Raji (cell line): ENCODE data around the gene NUAK1.

Experiments used
- POLR2A ChIP-seq: IDR thresholded peaks from 2 replicates; pipeline ENCODE4 v1.6.1; 2011; ENCODE audit warnings: low read depth, low read length, control low read depth; ENCODE audit not compliant: insufficient read depth

NUAK1 gene

DNA sequence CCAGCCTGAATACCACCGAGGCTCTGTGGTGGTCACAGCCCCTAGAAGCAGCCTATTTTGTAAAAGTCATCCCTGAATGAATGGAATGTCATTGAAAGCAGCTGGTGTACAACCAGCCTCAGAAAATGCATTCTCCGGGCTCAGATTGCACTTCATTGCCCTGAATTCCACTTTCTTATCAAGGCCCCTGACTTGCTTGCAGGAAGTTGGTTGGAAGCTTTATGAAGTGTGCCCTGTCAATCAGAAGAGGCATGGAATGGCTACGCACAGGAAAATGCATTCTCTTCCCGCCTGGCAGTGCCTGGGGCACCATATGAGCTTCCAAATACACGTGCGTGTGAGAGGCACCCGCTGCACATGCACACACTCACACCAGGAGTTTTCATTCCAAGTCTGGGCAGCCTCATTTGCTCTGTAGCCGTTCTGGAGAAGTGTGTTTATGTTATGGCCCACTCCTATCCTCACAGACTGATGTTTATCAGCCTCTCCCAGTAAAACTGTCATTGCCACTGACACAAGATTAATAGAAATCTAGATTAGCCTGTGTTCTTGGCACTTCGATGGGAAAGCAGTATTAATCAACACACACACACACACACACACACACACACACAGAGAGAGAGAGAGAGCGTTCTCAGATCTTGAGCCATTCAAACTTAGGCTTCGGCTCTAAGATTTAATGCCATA is 63.9 kb downstream of the NUAK1 start:
- no peak for TF ChIP-seq POLR2A

DNA sequence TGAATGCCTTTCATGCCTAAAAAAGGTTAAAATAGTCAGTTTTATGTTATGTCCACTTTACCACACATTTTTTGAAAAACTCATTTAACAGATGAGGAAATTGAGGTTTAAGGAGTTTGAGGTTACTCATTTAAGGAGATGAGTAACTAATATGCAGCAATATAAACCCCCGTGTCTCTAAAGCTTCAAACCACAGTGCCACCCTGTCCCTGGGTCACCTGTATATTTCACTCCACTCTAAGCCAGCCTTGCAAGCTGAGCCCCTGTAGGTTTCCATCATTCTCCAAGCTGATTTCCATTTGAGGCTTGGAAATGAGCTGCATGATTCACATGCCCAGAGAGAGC is 64.4 kb downstream of the NUAK1 start:
- no peak for TF ChIP-seq POLR2A

DNA sequence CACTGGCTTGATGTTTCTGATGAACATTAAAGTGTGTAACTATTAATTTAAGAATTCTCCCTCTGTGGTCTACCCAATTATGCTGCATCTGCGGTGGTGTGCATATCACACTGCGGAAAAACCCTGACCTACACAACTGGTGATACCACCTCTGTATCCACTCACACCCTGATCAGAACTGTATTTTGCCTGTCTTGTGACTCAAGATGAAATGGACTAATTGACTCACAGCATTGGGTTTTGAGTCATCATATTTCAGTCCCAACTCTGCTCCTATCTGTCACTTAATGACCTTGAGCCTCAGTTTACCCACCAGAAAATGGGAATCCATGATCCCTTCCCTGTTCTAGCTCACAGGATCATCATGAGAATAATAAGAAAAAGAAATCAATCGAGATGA is 65.6 kb downstream of the NUAK1 start:
- TF ChIP-seq POLR2A: no peak

DNA sequence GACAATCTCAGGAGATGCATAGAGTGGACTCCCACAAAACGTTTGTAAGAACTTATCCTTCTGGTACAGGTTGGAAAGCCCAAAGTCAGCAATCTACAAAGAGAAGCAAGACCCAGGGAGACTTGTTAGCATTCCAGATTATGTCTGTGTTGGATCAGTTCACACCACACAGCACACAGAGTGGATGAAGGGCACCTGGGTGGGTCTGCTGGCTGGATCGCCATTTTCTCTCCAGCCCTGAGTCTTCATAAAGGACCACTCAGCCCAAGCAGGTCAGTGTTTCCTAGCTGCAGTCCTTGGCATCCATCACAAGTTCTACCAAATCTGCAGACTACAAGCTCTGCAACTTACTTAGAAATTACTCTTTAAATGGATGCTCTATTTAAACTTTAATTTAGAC is 66.0 kb downstream of the NUAK1 start:
- no peak for TF ChIP-seq POLR2A

DNA sequence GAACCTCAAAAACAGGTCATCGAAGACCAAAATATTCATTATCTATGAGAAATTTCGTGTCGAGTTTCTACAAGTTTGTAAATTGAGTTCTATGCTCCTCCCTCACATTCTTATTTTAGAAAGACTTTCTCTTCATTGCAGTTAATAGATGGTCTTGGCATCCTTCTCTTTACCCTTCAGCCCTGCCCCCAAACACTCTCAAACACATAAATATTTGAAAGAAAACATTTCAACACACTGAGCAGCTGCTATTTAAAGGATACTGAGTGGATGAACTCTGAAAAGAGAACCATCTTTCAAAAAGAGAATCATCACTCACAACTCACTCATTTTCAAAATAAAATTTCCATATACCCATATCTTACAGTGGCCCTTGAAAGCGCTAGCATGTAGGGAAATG is 67.1 kb downstream of the NUAK1 start:
- TF ChIP-seq POLR2A: no peak

GRCh38 chr12:106070611-106071010 is 68.1 kb downstream of the NUAK1 start:
- TF ChIP-seq POLR2A: no peak

- TF ChIP-seq POLR2A: no peak
Observed at GRCh38 chr12:106070147-106070546, 68.6 kb downstream of the NUAK1 start.

GRCh38 chr12:106068296-106068695 is 70.5 kb downstream of the NUAK1 start:
- no peak for TF ChIP-seq POLR2A

- TF ChIP-seq POLR2A: no peak
Observed at GRCh38 chr12:106067606-106068205, 71.0 kb downstream of the NUAK1 start.

DNA sequence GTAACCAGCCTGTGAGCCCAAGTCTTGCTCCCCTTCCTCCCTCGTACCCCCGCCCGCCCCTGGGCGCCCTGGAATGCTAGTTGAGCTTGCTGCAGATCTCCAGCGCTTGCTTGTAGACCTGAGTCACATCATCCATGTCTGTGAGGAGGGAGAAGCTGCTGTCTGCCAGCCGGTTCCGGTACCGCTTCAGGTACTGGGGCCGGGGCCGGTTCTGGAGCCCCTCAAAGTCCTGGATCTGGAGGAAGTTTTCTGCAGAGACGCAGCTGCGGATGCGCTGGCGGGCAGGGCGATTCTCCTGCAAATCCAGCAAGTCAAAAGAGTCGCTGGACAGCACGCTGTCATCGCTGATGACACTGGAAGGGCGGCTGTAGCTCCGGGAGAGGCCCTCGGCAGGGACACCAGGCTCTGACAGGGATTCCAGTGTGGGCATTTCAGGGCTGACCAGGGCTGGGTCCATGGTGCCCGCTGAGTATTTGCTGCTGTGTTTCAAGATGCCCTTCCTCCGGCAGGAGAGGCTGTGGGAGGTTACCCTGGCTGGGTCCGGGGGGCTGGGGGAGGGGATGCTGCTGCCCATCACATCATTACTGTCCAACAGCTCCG is 71.9 kb downstream of the NUAK1 start:
- TF ChIP-seq POLR2A: no peak

GRCh38 chr12:106066051-106066705 is 72.6 kb downstream of the NUAK1 start:
- TF ChIP-seq POLR2A: no peak

GRCh38 chr12:106065506-106065905 is 73.2 kb downstream of the NUAK1 start:
- TF ChIP-seq POLR2A: no peak

- TF ChIP-seq POLR2A: no peak
Observed at GRCh38 chr12:106064721-106065021, 74.1 kb downstream of the NUAK1 start.

DNA sequence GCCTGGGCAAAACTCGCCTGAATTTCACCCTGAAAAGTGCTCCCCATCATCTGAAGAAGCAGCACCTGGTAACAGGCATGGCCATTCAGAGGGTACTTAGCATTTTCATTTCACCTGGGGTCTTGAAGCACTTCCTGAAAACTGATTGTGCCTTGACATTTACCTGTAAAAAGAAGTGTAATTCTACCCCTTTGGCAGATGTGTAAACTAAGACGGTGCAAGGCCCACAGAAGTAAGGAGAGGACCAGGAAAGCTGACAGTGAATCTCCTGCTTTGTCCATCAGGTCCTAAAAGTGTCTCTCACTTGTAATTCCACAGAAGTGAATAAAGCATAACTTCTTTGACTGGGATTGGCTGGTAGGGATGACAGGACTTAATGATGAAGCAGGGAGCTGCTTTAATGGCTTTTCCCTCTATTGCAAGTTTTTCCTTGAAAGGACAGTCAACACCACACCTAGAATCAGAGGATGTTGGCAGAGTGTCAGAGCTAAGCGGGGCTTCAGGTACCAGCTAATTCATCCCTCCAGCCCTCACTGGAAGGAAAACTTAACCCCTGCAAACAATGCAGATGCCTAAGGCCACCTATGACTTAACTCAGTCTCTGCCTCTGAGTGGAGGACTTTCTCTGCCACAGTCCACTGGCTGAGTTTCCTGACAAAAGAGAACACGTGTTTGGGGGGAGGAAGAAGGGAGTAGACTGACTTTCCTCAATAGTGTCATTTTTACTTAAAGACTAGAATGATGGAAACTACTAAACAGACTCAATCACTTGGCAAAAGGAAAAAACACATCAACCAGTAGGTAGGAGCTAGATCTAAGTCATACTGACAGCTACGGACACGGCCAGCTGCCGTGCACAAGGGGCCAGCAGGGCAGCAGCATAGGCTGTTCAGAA is 74.7 kb downstream of the NUAK1 start:
- TF ChIP-seq POLR2A: no peak

DNA sequence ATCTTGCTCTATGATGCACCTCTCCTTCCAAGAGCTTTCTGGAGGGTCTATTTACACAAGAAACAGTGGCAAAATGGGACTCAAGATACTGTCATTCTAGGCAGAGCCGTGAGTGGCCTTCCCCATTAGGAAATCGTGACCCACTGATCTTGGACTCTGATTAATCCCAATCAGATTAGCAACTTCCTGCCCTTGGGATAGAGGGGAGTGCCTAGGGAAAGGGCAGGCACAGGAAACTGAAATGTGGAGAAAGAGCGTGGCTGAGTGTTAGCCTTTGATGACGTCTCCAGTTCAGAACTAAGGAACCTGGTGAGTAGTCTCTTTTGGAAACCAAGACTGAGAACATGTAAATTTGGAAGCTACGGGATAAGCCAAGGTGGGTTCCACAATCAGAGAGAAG is 76.1 kb downstream of the NUAK1 start:
- TF ChIP-seq POLR2A: no peak
